GM12864 (cell line): ENCODE results near the gene MYH3.

ENCODE experiments used
- DNase-seq: peaks from one replicate; pipeline ENCODE4 v3.0.0-alpha.2; 2011; ENCODE audit warnings: low read depth
- H3K4me3 ChIP-seq: 2 replicates; pipeline ENCODE4 v1.5.1; 2011; ENCODE audit warnings: mild to moderate bottlenecking, low read depth, low read length, control low read depth
- CTCF ChIP-seq: IDR thresholded peaks from 2 replicates; pipeline ENCODE4 v1.5.1; 2011; ENCODE audit warnings: low read depth, mild to moderate bottlenecking, moderate library complexity, low read length, control low read depth, inconsistent platforms; ENCODE audit errors: missing control alignments

Gene MYH3

GRCh38 chr17:10664571-10664970, 7.5 kb upstream of the MYH3 start:
- no peak for DNase-seq
- no peak overlapping the region for H3K4me3 ChIP-seq
- TF ChIP-seq CTCF = no peak

DNA sequence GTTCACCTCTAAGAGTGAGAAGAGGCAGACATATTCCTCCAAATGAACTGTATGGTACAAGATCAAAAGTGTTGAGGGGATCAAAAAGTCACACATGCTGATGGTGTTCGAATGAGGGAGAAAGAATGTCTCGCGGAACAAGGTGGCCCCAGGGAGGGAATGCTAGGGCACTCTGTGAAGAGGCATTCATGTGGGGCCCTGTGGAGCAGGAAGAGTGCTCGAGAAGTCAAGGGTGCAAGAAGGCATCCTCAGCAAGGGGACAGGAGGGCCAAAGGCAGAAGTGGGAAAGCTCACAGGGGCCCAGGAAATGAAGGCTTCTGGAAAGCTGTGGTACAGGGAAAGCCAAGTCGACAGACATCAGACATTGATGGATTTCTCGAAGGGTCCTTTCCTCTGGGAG, 6.1 kb upstream of the MYH3 start:
- H3K4me3 ChIP-seq = no peak overlapping the region
- no peak for DNase-seq
- no peak for TF ChIP-seq CTCF

GRCh38 chr17:10661437-10661836, 4.3 kb upstream of the MYH3 start:
- no peak for DNase-seq
- no peak for TF ChIP-seq CTCF
- H3K4me3 ChIP-seq = no peak overlapping the region

- H3K4me3 ChIP-seq = no peak overlapping the region
- TF ChIP-seq CTCF = no peak
- no peak for DNase-seq
Measured at GRCh38 chr17:10657879-10658278, 770 bp upstream of the MYH3 start.

- TF ChIP-seq CTCF = no peak
- DNase-seq = no peak
- no peak overlapping the region for H3K4me3 ChIP-seq
Measured at GRCh38 chr17:10653987-10654386, 3.1 kb downstream of the MYH3 start.

GRCh38 chr17:10652984-10653659, 4.0 kb downstream of the MYH3 start:
- TF ChIP-seq CTCF = no peak
- no peak for DNase-seq
- H3K4me3 ChIP-seq = no peak overlapping the region

GRCh38 chr17:10651927-10652326, 5.2 kb downstream of the MYH3 start:
- no peak overlapping the region for H3K4me3 ChIP-seq
- TF ChIP-seq CTCF = no peak
- DNase-seq = no peak
